Astrocyte of the spinal cord (primary cell): ENCODE measurements around the gene SALL1.

ENCODE experiments used
- DNase-seq: peaks from one replicate; pipeline ENCODE4 v3.0.0; 2011; ENCODE audit warnings: low read depth, low spot score
- H3K4me3 ChIP-seq: 2 replicates; pipeline ENCODE4 v1.5.1; 2011; ENCODE audit warnings: low read depth, mild to moderate bottlenecking, low read length, moderate library complexity
- in situ Hi-C: cut with HindIII; loops from 2 replicates; pipeline ENCODE4 v1.10.0; 2017; ENCODE audit warnings: low sequenced_read_pairs
- TF ChIP-seq, protein P1 (sequence below): IDR thresholded peaks from 2 replicates; pipeline ENCODE4 v1.5.1; 2012; ENCODE audit warnings: low read depth, mild to moderate bottlenecking, low read length, inconsistent platforms

Gene SALL1

DNA sequence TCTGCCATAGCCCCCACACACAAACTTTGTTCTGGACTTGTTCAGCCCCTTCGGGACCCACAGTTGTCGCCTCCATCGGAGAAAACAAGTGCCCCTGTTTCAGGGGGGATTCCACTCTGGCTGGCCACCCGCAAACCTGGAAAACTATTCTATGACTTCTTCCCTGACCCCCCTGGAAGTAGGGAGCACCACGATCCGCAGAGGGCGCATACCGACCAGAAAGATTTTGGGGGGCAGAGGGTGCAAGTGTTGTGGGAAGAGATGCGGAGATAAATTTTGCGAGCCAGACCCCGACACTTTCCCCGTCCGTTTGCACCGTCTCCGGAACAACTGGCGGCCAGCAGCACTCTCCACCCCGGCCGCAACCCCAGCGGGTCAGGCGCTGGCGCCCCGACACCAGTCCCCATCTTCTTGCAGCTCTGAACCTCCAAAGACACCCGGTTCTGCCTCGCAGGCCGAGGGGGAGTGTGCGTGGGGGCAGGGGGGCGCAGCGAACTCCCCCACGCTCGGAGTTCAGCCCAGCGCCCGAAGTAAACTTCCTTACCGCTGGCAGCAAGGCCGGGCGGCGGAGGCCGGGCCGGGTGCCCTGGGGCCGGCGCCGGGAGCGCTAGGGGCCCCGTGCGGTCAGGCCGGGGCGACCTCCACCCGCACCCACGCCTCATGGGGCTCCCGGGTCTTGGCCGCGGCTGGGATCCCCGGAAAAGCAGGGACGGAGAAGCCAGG is 744 bp downstream of the SALL1 start:
- TF ChIP-seq, protein P1, sequence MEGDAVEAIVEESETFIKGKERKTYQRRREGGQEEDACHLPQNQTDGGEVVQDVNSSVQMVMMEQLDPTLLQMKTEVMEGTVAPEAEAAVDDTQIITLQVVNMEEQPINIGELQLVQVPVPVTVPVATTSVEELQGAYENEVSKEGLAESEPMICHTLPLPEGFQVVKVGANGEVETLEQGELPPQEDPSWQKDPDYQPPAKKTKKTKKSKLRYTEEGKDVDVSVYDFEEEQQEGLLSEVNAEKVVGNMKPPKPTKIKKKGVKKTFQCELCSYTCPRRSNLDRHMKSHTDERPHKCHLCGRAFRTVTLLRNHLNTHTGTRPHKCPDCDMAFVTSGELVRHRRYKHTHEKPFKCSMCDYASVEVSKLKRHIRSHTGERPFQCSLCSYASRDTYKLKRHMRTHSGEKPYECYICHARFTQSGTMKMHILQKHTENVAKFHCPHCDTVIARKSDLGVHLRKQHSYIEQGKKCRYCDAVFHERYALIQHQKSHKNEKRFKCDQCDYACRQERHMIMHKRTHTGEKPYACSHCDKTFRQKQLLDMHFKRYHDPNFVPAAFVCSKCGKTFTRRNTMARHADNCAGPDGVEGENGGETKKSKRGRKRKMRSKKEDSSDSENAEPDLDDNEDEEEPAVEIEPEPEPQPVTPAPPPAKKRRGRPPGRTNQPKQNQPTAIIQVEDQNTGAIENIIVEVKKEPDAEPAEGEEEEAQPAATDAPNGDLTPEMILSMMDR: no peak
- DNase-seq: peak; percentile 32
- in situ Hi-C loops: no loop called here
- H3K4me3 ChIP-seq: peak overlapping the region; percentile 82

DNA sequence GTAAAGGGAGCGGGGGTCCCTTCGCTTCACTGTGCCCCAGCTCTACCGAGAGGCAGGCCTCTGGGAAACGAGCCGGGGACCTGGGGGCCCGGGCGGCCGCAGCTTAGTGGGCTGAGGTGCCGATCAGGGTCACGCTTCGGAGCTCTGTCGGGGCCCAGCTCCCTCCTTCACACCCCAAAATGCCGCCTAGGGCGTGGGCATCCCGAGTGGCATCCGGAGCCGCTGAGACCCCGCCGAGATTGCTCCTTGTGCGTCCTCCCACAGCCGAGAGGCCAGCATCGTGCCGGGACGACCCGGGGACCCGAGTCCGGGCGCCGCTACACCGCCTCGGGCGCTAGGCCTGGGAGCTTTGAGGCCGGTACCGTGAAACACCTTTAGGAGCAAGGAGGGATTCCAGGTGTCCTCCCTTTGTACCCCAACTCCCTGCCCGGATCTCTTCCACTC is 1.3 kb downstream of the SALL1 start:
- no peak for DNase-seq
- TF ChIP-seq, protein P1: no peak
- in situ Hi-C loops: loop anchor here (25.0 kb wide), 1 partner anchor 613 kb away; no protein-coding TSS in a partner anchor
- H3K4me3 ChIP-seq: peak overlapping the region; percentile 82

GRCh38 chr16:51149251-51149661 is 1.8 kb downstream of the SALL1 start:
- TF ChIP-seq, protein P1: no peak
- peak; percentile 55 for DNase-seq
- in situ Hi-C loops: loop anchor here (25.0 kb wide), 1 partner anchor 613 kb away; no protein-coding TSS in a partner anchor
- peak overlapping the region; percentile 82 for H3K4me3 ChIP-seq

- TF ChIP-seq, protein P1: no peak
- H3K4me3 ChIP-seq: peak overlapping the region; percentile 82
- peak; percentile 47 for DNase-seq
- in situ Hi-C loops: loop anchor here (25.0 kb wide), 1 partner anchor 614 kb away; no protein-coding TSS in a partner anchor
Observed at GRCh38 chr16:51148678-51149228, 2.3 kb downstream of the SALL1 start.

GRCh38 chr16:51147776-51148677 is 3.0 kb downstream of the SALL1 start:
- in situ Hi-C loops: loop anchor here (25.0 kb wide), 1 partner anchor 614 kb away; no protein-coding TSS in a partner anchor
- H3K4me3 ChIP-seq: peak overlapping the region; percentile 82
- peak; percentile 67 for DNase-seq
- TF ChIP-seq, protein P1: no peak
